Testis (tissue), 3 donors: ENCODE measurements around the gene ADRA2A. TPM values are rescaled to one million over a fixed set of nuclear protein-coding genes. Genes with fewer than 3 reads are reported as not detected.

Source experiments
- DNase-seq: peaks from one replicate; pipeline ENCODE4 v3.0.0-alpha.2; 2019
- H3K27ac ChIP-seq, 2 donors: fragments of 200-600 bp; sonication (generic); one replicate each; pipeline ENCODE4 v1.5.1; 2019
- H3K27me3 ChIP-seq: fragments of 200-600 bp; sonication (generic); one replicate; pipeline ENCODE4 v1.5.1; 2019
- H3K36me3 ChIP-seq: fragments of 200-600 bp; sonication (generic); one replicate; pipeline ENCODE4 v1.5.1; 2017; ENCODE audit warnings: low read depth; ENCODE audit errors: missing control alignments
- H3K4me1 ChIP-seq: fragments of 200-600 bp; sonication (generic); one replicate; pipeline ENCODE4 v1.5.1; 2019
- H3K4me3 ChIP-seq, 2 donors: fragments of 200-600 bp; sonication (generic); one replicate each; pipeline ENCODE4 v1.5.1; 2017 to 2019
- H3K9me3 ChIP-seq: fragments of 200-600 bp; sonication (generic); one replicate; pipeline ENCODE4 v1.5.1; 2017
- POLR2A ChIP-seq: fragments of 450-650 bp; IDR thresholded peaks from one replicate; pipeline ENCODE4 v1.6.1; 2017; ENCODE audit warnings: antibody characterized with exemption, mild to moderate bottlenecking, moderate library complexity
- WGBS, 2 donors: methylation state at CpG; one replicate each; pipeline ENCODE4 v1.1.5; 2018; 5-methylcytosine and 5-hydroxymethylcytosine counted together
- intact Hi-C: fragments of 100-400 bp; cut with DNase I; formaldehyde crosslinking; loops from one replicate; pipeline ENCODE4 v1.15.1; 2023; ENCODE audit warnings: low total_unique reads
- polyA plus RNA-seq: library from polyadenylated mRNA; stranded (reverse); fragments of 350-450 nt; fragmentation: Illumina TruSeq; extraction: RNeasy Lipid Tissue Mini Kit (QIAGEN cat#74804); gene quantifications from one replicate; pipeline ENCODE4 v1.2.3, GENCODE V29; 2014; ENCODE audit warnings: low read depth, low replicate concordance; ENCODE audit not compliant: insufficient read depth
- total RNA-seq, 2 donors: library from RNA; depleted of rRNA; stranded (reverse); fragments of >200 nt; gene quantifications; one replicate each; pipeline ENCODE4 v1.2.3, GENCODE V29; 2016
- TF ChIP-seq, protein P1 (sequence below), 3 experiments: fragments of 450-650 bp in 2 of 3; fragments of 200-600 bp in 1 of 3; sonication (generic) in 1 of 3; IDR thresholded peaks; one replicate each; pipeline ENCODE4 v1.5.1; 2016 to 2019; ENCODE audit warnings: antibody characterized with exemption in 3 of 3, mild to moderate bottlenecking in 2 of 3, moderate library complexity in 1 of 3

ADRA2A gene
- total and polyA plus RNA-seq, 3 donors from 2014 or later, result 5.7 to 6.9 (median 6.5) TPM

DNA sequence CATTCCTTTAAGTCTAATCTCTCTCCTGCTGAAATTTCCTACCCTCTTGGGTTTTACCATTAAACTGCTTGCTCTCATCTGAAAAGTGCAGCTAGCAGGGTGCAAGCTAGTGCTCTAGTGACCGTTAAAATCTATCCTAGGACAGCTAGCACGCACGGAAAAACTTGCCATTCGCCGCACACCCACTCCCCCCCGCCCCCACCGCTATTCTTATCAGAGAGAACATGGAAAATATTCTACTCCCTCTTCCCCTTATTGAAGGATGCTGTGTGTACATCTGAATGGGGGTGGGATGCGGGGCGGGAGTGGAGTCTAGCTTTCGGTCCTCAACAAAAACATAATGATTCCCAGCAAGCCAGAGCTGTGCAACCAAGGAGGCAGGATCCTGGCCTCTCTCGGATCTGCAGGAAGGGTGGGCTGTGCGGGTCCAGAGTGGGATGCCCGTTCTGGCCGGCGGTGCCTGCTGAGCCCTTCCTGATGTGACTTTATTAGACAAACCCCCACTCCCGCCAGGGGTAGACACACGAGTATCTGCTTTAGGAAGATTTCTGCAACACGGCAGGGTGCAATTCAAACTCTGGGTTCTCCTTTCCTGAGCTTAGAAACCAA lies 1.1 kb upstream of the ADRA2A start:
- Histone ChIP-seq H3K4me1 (peaks cover 5% of the 10 kb centered on the region), H3K27me3 (no peaks in the 10 kb centered on the region), H3K9me3 (no peaks in the 10 kb centered on the region), H3K36me3 (no peaks in the 10 kb centered on the region), H3K4me3 (peak overlapping the region in 1 of 2 donors; percentile 65), H3K27ac (no peak overlapping the region)
- intact Hi-C loops, result no loop called here
- 2 to 5% methylated on average over 18 of the region's 18 CpGs for WGBS, 2 donors
- TF ChIP-seq, protein P1, sequence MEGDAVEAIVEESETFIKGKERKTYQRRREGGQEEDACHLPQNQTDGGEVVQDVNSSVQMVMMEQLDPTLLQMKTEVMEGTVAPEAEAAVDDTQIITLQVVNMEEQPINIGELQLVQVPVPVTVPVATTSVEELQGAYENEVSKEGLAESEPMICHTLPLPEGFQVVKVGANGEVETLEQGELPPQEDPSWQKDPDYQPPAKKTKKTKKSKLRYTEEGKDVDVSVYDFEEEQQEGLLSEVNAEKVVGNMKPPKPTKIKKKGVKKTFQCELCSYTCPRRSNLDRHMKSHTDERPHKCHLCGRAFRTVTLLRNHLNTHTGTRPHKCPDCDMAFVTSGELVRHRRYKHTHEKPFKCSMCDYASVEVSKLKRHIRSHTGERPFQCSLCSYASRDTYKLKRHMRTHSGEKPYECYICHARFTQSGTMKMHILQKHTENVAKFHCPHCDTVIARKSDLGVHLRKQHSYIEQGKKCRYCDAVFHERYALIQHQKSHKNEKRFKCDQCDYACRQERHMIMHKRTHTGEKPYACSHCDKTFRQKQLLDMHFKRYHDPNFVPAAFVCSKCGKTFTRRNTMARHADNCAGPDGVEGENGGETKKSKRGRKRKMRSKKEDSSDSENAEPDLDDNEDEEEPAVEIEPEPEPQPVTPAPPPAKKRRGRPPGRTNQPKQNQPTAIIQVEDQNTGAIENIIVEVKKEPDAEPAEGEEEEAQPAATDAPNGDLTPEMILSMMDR (IDR thresholded peaks at IDR 0.05), result no peak
- no peak for TF ChIP-seq POLR2A
- no peak for DNase-seq

DNA sequence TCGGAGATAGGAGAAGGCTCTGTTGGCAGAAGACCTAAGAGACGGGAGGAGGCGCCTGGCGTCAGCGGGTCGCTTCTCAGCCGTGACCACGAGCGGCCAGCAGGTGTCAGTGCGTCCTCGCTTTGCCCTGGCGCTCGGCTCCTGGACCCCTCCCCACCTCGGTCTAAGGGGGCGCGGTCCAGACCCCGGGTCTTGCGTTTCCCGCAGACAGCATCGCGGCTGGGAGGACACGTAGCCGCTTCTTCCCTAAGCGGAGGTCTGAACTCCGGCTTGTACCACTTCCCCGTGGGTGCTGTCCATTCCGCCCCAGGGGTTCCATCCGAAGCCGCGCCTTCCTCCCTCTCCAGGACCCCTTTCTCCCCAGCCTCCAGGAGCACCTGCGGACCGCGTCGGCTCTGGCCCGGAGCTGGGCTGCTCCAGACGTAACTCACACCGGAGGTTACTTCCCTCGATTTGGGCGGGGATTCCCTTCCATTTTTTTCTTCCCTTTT lies 593 bp upstream of the ADRA2A start:
- TF ChIP-seq, protein P1 (IDR thresholded peaks at IDR 0.05), result peak; percentile 66 to 79 (median 75)
- TF ChIP-seq POLR2A, result no peak
- H3K4me3 ChIP-seq, result peak overlapping the region; percentile 56 to 65
- no peaks in the 10 kb centered on the region for H3K36me3 ChIP-seq
- DNase-seq, result peak; percentile 83
- H3K27me3 ChIP-seq, result no peaks in the 10 kb centered on the region
- peaks cover 5% of the 10 kb centered on the region for H3K4me1 ChIP-seq
- 1% methylated on average over 30 to 39 of the region's 39 CpGs for WGBS, 2 donors
- intact Hi-C loops, result no loop called here
- peak overlapping the region in 1 of 2 donors; percentile 72 for H3K27ac ChIP-seq
- no peaks in the 10 kb centered on the region for H3K9me3 ChIP-seq

DNA sequence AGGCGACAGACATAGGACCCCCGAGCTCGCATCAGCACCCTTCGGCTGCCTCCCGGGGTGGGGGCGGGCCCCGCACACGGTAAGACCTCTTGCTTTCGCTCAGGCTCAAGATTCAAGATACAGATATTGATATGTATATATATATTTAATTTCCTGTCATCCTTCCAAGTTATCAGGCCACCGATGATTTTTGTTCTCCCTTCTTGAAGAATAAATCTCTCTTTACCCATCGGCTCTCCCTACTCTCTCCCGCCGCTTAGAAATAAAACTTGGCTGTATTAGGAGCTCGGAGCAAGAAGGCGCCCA lies 603 bp downstream of the ADRA2A start:
- 1 to 2% methylated on average over 12 to 15 of the region's 15 CpGs for WGBS, 2 donors
- no peaks in the 10 kb centered on the region for H3K27me3 ChIP-seq
- H3K36me3 ChIP-seq, result no peaks in the 10 kb centered on the region
- peak overlapping the region in 1 of 2 donors; percentile 72 for H3K27ac ChIP-seq
- intact Hi-C loops, result no loop called here
- no peak for DNase-seq
- H3K4me3 ChIP-seq, result peak overlapping the region; percentile 56 to 65
- H3K4me1 ChIP-seq, result peaks cover 5% of the 10 kb centered on the region
- H3K9me3 ChIP-seq, result no peaks in the 10 kb centered on the region
- TF ChIP-seq, protein P1 (IDR thresholded peaks at IDR 0.05), result no peak
- no peak for TF ChIP-seq POLR2A

DNA sequence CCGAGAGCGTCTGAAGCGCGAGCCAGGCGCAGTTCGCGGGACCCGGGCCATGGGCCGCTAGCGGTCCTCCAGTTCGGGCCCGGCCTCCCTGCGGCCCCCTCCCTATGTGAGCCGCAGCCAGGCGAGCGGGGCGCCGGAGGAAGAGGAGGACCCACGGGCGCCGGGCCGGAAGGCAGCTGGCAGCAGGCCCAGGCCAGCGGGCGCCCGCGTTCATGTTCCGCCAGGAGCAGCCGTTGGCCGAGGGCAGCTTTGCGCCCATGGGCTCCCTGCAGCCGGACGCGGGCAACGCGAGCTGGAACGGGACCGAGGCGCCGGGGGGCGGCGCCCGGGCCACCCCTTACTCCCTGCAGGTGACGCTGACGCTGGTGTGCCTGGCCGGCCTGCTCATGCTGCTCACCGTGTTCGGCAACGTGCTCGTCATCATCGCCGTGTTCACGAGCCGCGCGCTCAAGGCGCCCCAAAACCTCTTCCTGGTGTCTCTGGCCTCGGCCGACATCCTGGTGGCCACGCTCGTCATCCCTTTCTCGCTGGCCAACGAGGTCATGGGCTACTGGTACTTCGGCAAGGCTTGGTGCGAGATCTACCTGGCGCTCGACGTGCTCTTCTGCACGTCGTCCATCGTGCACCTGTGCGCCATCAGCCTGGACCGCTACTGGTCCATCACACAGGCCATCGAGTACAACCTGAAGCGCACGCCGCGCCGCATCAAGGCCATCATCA lies 1.1 kb downstream of the ADRA2A start:
- H3K27ac ChIP-seq, result peak overlapping the region in 1 of 2 donors; percentile 72

More for the DNA sequence above, 1.1 kb downstream of the ADRA2A start:
- Histone ChIP-seq H3K4me1 (peaks cover 5% of the 10 kb centered on the region), H3K27me3 (no peaks in the 10 kb centered on the region), H3K36me3 (no peaks in the 10 kb centered on the region), H3K4me3 (peak overlapping the region; percentile 56 to 65), H3K9me3 (no peaks in the 10 kb centered on the region)
- whole genome bisulfite sequencing, 2 donors, result 0 to 13% methylated on average over 4 to 23 of the region's 78 CpGs
- intact Hi-C loops, result no loop called here
- peak; percentile 23 for DNase-seq
- TF ChIP-seq, protein P1 (IDR thresholded peaks at IDR 0.05), result no peak
